ENCODE measurements around the gene ZFYVE28.

ZFYVE28 gene

DNA sequence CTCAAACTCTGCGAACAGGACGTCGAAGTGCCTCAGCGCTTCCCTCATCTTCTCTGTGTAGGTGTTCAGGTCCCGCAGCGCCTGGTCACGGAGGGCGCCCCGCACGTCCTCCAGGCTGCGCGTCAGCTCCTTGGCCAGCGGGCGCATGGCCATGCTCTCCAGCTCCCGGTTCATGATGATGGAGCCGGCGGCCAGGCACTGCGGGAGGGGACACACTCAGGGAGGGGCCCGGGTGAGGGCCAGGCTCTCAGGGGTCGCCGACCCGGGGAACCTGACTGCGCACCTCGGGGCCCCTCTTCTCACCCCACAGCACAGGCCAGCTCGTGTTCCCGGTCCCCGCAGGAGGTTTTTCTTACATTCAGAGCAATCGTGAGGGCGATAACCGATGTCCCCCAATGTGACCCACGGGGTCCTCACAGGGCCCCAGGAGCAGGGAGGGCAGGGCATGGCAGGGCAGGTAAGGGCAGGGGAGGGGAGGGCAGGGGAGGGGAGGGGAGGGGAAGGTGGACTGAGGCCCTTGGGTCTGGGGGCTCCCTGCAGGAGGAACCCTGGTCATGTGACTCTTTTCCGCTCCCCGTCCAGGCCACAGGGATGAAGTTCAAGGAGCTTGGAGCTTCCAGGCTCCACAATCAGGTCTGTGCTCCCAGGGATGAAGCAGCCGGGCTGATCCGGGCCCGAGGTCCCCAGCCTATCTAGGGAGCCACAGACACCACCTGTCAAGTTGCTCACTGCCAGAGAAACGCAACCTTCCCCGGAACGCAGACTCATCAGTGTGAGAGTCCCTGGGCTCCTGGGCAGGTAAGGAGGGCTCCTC, 78.8 kb downstream of the ZFYVE28 start:
- Histone ChIP-seq H3K27ac (no peak overlapping the region), H3K4me1 (ENCODE audit: control insufficient read depth in 1 of 2, insufficient read depth in 1 of 2, low read depth in 1 of 2, low read length in 1 of 2) (no peaks in the 10 kb centered on the region), H3K9me3 (no peaks in the 10 kb centered on the region), H3K4me3 (ENCODE audit: low read depth in 1 of 2, low read length in 1 of 2) (no peak overlapping the region), H3K27me3 (no peaks in the 10 kb centered on the region), H3K36me3 (no peaks in the 10 kb centered on the region)
- TF ChIP-seq, protein P1, sequence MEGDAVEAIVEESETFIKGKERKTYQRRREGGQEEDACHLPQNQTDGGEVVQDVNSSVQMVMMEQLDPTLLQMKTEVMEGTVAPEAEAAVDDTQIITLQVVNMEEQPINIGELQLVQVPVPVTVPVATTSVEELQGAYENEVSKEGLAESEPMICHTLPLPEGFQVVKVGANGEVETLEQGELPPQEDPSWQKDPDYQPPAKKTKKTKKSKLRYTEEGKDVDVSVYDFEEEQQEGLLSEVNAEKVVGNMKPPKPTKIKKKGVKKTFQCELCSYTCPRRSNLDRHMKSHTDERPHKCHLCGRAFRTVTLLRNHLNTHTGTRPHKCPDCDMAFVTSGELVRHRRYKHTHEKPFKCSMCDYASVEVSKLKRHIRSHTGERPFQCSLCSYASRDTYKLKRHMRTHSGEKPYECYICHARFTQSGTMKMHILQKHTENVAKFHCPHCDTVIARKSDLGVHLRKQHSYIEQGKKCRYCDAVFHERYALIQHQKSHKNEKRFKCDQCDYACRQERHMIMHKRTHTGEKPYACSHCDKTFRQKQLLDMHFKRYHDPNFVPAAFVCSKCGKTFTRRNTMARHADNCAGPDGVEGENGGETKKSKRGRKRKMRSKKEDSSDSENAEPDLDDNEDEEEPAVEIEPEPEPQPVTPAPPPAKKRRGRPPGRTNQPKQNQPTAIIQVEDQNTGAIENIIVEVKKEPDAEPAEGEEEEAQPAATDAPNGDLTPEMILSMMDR (IDR thresholded peaks at IDR 0.05) = no peak

DNA sequence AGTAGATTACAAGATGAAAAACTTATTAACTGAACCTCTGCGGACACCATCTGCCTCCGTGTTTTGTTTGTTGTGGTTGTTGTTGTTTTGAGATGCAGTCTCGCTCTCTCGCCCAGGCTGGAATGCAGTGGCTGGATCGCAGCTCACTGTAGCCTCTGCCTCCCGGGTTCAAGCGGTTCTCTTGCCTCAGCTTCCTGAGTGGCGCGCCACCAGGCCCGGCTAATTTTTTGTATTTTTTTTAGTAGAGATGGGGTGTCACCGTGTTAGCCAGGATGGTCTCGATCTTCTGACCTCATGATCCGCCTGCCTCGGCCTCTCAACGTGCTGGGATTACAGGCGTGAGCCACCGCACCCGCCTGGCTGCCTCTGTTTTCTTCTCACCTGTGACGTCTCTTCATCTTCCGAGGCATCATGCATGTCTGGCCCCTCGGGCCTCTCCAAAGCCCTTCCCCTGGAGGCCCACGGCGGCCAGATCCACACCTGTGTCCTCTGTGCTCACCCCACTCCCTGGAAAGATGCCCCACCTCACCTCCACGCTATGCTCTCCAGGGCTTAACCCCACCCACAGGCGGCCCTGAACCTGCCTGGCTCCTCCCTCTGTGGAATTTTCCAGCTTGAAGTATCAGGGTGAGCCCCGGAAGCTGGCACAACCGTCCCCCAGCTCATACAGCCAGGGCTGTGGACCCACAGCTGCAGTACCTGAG, 79.5 kb downstream of the ZFYVE28 start:
- H3K27me3 ChIP-seq = peaks cover 5% of the 10 kb centered on the region
- TF ChIP-seq, protein P1 (IDR thresholded peaks at IDR 0.05) = no peak
- no peaks in the 10 kb centered on the region for H3K9me3 ChIP-seq
- no peaks in the 10 kb centered on the region for H3K36me3 ChIP-seq
- no peak overlapping the region for H3K4me3 ChIP-seq (ENCODE audit: low read depth in 1 of 2, low read length in 1 of 2)
- H3K27ac ChIP-seq = no peak overlapping the region
- no peaks in the 10 kb centered on the region for H3K4me1 ChIP-seq (ENCODE audit: control insufficient read depth in 1 of 2, insufficient read depth in 1 of 2, low read depth in 1 of 2, low read length in 1 of 2)

DNA sequence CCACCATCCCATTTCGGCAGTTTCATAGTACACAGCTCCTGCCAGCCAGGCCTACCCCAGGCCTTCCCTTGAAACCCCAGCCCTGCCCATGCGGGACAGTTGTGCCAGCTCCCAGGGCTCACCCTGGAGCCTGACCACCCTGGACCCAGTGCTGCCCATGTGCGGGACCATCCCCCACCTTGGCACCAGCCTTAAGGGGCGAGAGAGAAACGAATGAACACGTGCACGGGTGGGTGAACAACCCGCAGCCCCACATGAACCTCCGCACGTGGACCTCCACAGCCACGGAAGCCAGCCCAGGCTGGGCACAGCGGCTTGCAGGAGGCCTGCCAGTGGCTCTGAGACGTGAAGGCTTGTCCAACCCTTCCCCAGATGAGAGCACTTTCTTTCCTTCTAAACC, 80.5 kb downstream of the ZFYVE28 start:
- Histone ChIP-seq H3K9me3 (no peaks in the 10 kb centered on the region), H3K4me1 (ENCODE audit: control insufficient read depth in 1 of 2, insufficient read depth in 1 of 2, low read depth in 1 of 2, low read length in 1 of 2) (no peaks in the 10 kb centered on the region), H3K36me3 (no peaks in the 10 kb centered on the region), H3K4me3 (ENCODE audit: low read depth in 1 of 2, low read length in 1 of 2) (no peak overlapping the region), H3K27ac (no peak overlapping the region), H3K27me3 (peaks cover 15% of the 10 kb centered on the region)
- TF ChIP-seq, protein P1 (IDR thresholded peaks at IDR 0.05) = no peak

DNA sequence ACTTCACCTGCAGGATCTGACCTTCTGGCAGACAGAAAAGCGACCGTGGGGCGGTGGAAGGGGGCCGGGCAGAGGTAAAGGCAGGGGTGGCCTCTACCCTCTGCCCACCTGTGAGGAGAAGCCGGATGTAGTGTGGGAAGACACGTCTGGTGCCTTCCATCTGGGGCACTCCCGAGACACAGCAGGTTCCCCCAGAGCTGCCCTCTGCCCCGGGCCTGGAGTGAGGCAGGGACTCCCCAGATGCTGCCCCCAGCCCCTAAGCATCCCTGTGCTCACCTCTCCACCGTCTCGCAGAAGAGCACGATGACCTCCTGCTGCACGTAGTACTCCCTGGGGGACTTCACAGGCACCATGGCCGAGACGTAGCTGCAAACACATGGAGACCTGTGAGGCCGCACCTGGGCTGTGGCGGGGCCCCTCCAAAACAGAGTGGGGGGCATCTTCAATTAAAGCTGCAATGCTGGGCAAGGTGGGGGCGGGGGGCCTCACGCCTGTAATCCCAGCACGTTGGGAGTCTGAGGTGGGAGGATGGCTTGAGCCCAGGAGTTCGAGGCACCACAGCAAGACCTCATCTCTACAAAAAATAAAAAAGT, 81.2 kb downstream of the ZFYVE28 start:
- no peak overlapping the region for H3K27ac ChIP-seq
- H3K36me3 ChIP-seq = no peaks in the 10 kb centered on the region
- H3K27me3 ChIP-seq = peaks cover 16% of the 10 kb centered on the region
- no peaks in the 10 kb centered on the region for H3K4me1 ChIP-seq (ENCODE audit: control insufficient read depth in 1 of 2, insufficient read depth in 1 of 2, low read depth in 1 of 2, low read length in 1 of 2)
- TF ChIP-seq, protein P1 (IDR thresholded peaks at IDR 0.05) = no peak
- H3K4me3 ChIP-seq (ENCODE audit: low read depth in 1 of 2, low read length in 1 of 2) = no peak overlapping the region
- H3K9me3 ChIP-seq = no peaks in the 10 kb centered on the region

DNA sequence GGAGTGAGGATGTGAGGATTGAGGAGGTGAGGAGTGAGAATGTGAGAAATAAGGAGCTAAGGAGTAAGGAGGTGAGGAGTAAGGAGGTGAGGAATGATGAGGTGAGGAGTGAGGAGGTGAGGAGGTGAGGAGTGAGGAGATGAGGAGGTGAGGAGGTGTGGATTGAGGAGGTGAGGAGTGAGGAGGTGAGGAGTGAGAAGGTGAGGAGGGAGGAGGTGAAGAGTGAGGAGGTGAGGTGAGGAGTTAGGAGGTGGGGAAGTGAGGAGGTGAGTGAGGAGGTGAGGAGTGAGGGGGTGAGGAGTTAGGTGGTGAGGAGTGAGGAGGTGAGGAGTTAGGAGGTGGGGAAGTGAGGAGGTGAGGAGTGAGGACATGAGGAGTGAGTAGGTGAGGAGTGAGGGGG, 81.8 kb downstream of the ZFYVE28 start:
- Histone ChIP-seq H3K36me3 (no peaks in the 10 kb centered on the region), H3K27me3 (peaks cover 16% of the 10 kb centered on the region), H3K4me3 (ENCODE audit: low read depth in 1 of 2, low read length in 1 of 2) (no peak overlapping the region), H3K27ac (no peak overlapping the region), H3K4me1 (ENCODE audit: control insufficient read depth in 1 of 2, insufficient read depth in 1 of 2, low read depth in 1 of 2, low read length in 1 of 2) (no peaks in the 10 kb centered on the region), H3K9me3 (no peaks in the 10 kb centered on the region)
- TF ChIP-seq, protein P1 (IDR thresholded peaks at IDR 0.05) = no peak

Measured in neutrophil (primary cell).